MM.1S (cell line): ENCODE data around the gene TREML4.

Source experiments
- DNase-seq: peaks from one replicate; pipeline ENCODE4 v3.0.0-alpha.2; 2015
- H2AFZ ChIP-seq: fragments of 300-600 bp; sonication (generic); 2 replicates; pipeline ENCODE4 v1.6.0; 2016; ENCODE audit warnings: antibody characterized with exemption, low read length
- H3F3A ChIP-seq: fragments of 300-600 bp; sonication (generic); 2 replicates; pipeline ENCODE4 v1.6.1; 2016; ENCODE audit warnings: mild to moderate bottlenecking, antibody characterized with exemption, low read length, moderate library complexity, mixed read lengths; ENCODE audit not compliant: insufficient read depth
- H3K27ac ChIP-seq: fragments of 300-600 bp; sonication (generic); 2 replicates; pipeline ENCODE4 v1.5.1; 2016; ENCODE audit warnings: mild to moderate bottlenecking, low read length
- H3K27me3 ChIP-seq: fragments of 300-600 bp; sonication (generic); replicated peaks from 2 replicates; pipeline ENCODE4 v1.6.0; 2016; ENCODE audit warnings: low read length; ENCODE audit not compliant: insufficient read depth
- H3K36me3 ChIP-seq: fragments of 300-600 bp; sonication (generic); replicated peaks from 2 replicates; pipeline ENCODE4 v1.6.1; 2016; ENCODE audit warnings: mild to moderate bottlenecking, low read length, mixed read lengths; ENCODE audit not compliant: insufficient read depth
- H3K4me1 ChIP-seq: fragments of 300-600 bp; sonication (generic); 2 replicates; pipeline ENCODE4 v1.6.1; 2016; ENCODE audit warnings: low read length, mixed read lengths
- H3K4me2 ChIP-seq: fragments of 300-600 bp; sonication (generic); 2 replicates; pipeline ENCODE4 v1.6.0; 2016; ENCODE audit warnings: low read depth, low read length
- H3K4me3 ChIP-seq: fragments of 300-600 bp; sonication (generic); 2 replicates; pipeline ENCODE4 v1.5.1; 2016; ENCODE audit warnings: low read length, mixed read lengths
- H3K79me2 ChIP-seq: fragments of 300-600 bp; sonication (generic); 2 replicates; pipeline ENCODE4 v1.6.1; 2016; ENCODE audit warnings: mixed run types, low read length, mixed read lengths
- H3K9ac ChIP-seq: fragments of 300-600 bp; sonication (generic); 2 replicates; pipeline ENCODE4 v1.6.1; 2016; ENCODE audit warnings: low read length, mixed read lengths
- H3K9me2 ChIP-seq: fragments of 300-600 bp; sonication (generic); replicated peaks from 2 replicates; pipeline ENCODE4 v1.6.1; 2016; ENCODE audit warnings: mild to moderate bottlenecking, low read length, mixed read lengths; ENCODE audit not compliant: insufficient read depth
- H3K9me3 ChIP-seq: fragments of 300-600 bp; sonication (generic); replicated peaks from 2 replicates; pipeline ENCODE4 v1.6.1; 2016; ENCODE audit warnings: mild to moderate bottlenecking, low read length, mixed read lengths; ENCODE audit not compliant: insufficient read depth
- H4K20me1 ChIP-seq: fragments of 300-600 bp; sonication (generic); 2 replicates; pipeline ENCODE4 v1.6.1; 2016; ENCODE audit warnings: mild to moderate bottlenecking, low read length, moderate library complexity, mixed read lengths; ENCODE audit not compliant: insufficient read depth
- EZH2 ChIP-seq: fragments of 300-600 bp; sonication (generic); optimal IDR thresholded peaks from 2 replicates; pipeline ENCODE3; 2017; ENCODE audit warnings: low read depth, mild to moderate bottlenecking, antibody characterized with exemption, low read length, mixed read lengths
- EZH2phosphoT487 ChIP-seq: fragments of 300-600 bp; sonication (generic); IDR thresholded peaks from 2 replicates; pipeline ENCODE4 v1.6.1; 2018; ENCODE audit warnings: antibody characterized with exemption, low read length
- TF ChIP-seq, protein P1 (sequence below): fragments of 300-600 bp; sonication (generic); IDR thresholded peaks from 2 replicates; pipeline ENCODE4 v1.5.1; 2016; ENCODE audit warnings: antibody characterized with exemption, low read length, mixed read lengths

TREML4 gene

DNA sequence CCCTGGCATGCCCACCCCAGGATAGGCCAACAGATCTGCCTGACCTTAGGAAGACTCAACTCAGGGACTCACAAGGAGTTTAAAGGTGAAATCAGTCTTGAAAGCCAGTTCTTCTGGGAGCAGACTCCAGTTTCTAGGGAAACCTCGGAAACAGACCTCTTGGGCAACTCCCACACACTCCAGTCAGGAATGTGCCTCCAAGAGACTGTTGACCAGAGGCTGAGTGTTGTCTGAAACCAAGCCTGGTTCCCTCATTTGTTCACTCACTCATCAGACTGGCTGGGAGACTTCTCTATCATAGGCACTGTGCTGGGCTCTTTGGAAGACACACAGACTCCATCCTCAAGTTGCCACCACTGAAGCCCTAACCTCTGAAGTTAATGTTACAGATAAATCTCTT lies 56.6 kb downstream of the TREML4 start:
- H3K79me2 ChIP-seq = no peaks in the 10 kb centered on the region
- H3K9me3 ChIP-seq = no peaks in the 10 kb centered on the region
- H3K9ac ChIP-seq = no peak overlapping the region
- H2AFZ ChIP-seq = no peak overlapping the region
- H3K36me3 ChIP-seq = no peaks in the 10 kb centered on the region
- peaks cover 10% of the 10 kb centered on the region for H3K4me1 ChIP-seq
- TF ChIP-seq EZH2 (no peak), EZH2phosphoT487 (no peak)
- TF ChIP-seq, protein P1, sequence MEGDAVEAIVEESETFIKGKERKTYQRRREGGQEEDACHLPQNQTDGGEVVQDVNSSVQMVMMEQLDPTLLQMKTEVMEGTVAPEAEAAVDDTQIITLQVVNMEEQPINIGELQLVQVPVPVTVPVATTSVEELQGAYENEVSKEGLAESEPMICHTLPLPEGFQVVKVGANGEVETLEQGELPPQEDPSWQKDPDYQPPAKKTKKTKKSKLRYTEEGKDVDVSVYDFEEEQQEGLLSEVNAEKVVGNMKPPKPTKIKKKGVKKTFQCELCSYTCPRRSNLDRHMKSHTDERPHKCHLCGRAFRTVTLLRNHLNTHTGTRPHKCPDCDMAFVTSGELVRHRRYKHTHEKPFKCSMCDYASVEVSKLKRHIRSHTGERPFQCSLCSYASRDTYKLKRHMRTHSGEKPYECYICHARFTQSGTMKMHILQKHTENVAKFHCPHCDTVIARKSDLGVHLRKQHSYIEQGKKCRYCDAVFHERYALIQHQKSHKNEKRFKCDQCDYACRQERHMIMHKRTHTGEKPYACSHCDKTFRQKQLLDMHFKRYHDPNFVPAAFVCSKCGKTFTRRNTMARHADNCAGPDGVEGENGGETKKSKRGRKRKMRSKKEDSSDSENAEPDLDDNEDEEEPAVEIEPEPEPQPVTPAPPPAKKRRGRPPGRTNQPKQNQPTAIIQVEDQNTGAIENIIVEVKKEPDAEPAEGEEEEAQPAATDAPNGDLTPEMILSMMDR = no peak
- no peak for DNase-seq
- H3K4me2 ChIP-seq = no peak overlapping the region
- no peaks in the 10 kb centered on the region for H4K20me1 ChIP-seq
- no peaks in the 10 kb centered on the region for H3K27me3 ChIP-seq
- H3F3A ChIP-seq = no peaks in the 10 kb centered on the region
- H3K9me2 ChIP-seq = no peaks in the 10 kb centered on the region
- H3K27ac ChIP-seq = no peak overlapping the region
- no peak overlapping the region for H3K4me3 ChIP-seq

DNA sequence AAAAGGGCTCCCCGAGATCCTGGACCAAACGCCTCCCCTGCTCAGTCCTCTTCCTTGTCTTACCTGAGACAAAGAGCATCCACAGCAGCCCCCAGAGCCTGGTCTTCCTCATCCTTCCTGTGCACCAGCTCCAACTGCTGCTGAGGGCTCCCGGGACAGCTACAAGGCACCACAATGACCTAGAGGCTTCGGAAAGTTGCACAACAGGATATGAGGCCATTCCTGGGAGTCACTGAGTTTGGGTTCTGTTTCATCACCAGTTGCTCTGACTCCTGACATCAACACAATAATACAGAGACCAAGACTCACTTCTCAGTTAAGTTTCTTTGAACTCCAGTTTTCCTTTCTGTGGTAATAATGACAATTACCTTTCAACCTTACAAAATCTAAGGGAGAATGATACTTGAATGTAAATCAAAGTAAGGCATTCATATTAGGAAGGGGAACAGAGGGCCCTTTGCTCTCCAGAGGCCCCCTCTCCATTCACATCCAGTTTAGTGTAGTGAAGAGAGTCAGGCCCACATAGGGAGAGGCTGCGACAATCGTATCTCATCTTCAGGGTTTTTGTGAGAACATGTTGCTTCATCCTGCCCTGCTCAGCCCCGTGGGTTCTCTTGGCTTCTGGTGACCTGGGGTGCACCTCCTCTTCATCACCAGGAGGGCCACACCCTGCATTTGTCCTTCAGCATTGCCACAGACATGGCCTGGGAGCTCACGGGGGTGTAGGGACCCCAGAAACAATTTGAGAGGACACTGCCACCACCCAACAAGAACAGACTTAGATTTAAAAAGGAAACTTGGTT lies 58.6 kb downstream of the TREML4 start, which contains the start of gene TREM1:
Gene TREM1, minus strand, starts transcription at position 139 of the 803 bp plus-strand sequence. Its CDS starts 27 bp downstream, at position 112.
- H3K9ac ChIP-seq = no peak within 1 kb of the TSS
- DNase-seq = no peak
- no peaks in the 10 kb centered on the region for H3K9me3 ChIP-seq
- H3K27me3 ChIP-seq = no peaks in the 10 kb centered on the region
- peaks cover 10% of the 10 kb centered on the region for H3K4me1 ChIP-seq
- TF ChIP-seq EZH2phosphoT487 (no peak), EZH2 (no peak)
- TF ChIP-seq, protein P1 = no peak
- H2AFZ ChIP-seq = no peak within 1 kb of the TSS
- no peaks in the 10 kb centered on the region for H3K9me2 ChIP-seq
- H3F3A ChIP-seq = no peaks in the 10 kb centered on the region
- H3K79me2 ChIP-seq = no peaks in the 10 kb centered on the region
- H3K36me3 ChIP-seq = no peaks in the 10 kb centered on the region
- no peak within 1 kb of the TSS for H3K4me2 ChIP-seq
- H3K4me3 ChIP-seq = no peak within 1 kb of the TSS
- H4K20me1 ChIP-seq = no peaks in the 10 kb centered on the region
- no peak within 1 kb of the TSS for H3K27ac ChIP-seq

- Histone ChIP-seq H3K27me3 (no peaks in the 10 kb centered on the region), H3K4me3 (no peak overlapping the region), H3K36me3 (no peaks in the 10 kb centered on the region), H3K9ac (no peak overlapping the region; the same call in 1 of the 2 replicates), H3K9me2 (no peaks in the 10 kb centered on the region), H3K27ac (no peak overlapping the region), H3K4me1 (peaks cover 10% of the 10 kb centered on the region), H4K20me1 (no peaks in the 10 kb centered on the region), H3F3A (no peaks in the 10 kb centered on the region), H3K79me2 (no peaks in the 10 kb centered on the region), H3K4me2 (peak overlapping the region; percentile 17), H3K9me3 (no peaks in the 10 kb centered on the region), H2AFZ (no peak overlapping the region)
- TF ChIP-seq, protein P1 = no peak
- TF ChIP-seq EZH2phosphoT487 (no peak), EZH2 (no peak)
- peak; percentile 70 for DNase-seq
Measured at GRCh38 chr6:41288030-41288753, 60.0 kb downstream of the TREML4 start.
